ENCODE measurements around the gene CELSR1. TPM values are rescaled to one million over a fixed set of nuclear protein-coding genes. Genes with fewer than 3 reads are reported as not detected.

The CELSR1 gene
- total and polyA plus RNA-seq, 9 donors, result 0.63 to 25.2 (median 2.9) TPM

GRCh38 chr22:46361826-46362202 is 175.6 kb downstream of the CELSR1 start:
- Histone ChIP-seq H3K27me3 (no peaks in the 10 kb centered on the region), H3K9me3 (no peaks in the 10 kb centered on the region), H3K4me1 (ENCODE audit: insufficient read depth) (no peaks in the 10 kb centered on the region), H3K4me3 (no peak overlapping the region), H3K36me3 (no peaks in the 10 kb centered on the region), H3K27ac (no peak overlapping the region)
- DNase-seq, result no peak
- 56 to 68% (median 57%) methylated on average over 11 of the region's 11 CpGs for WGBS, 3 donors
- intact Hi-C loops (cut with DNase I), result loop anchor here in 2 of 4 donors (10.0 kb wide), 1 partner anchor 173 kb away; the partner anchor contains the start of gene CELSR1 (in 2 of the 2)
- TF ChIP-seq CTCF (IDR thresholded peaks at IDR 0.05) (no peak), POLR2A (IDR thresholded peaks at IDR 0.05) (no peak), EP300 (IDR thresholded peaks at IDR 0.05) (no peak)

GRCh38 chr22:46360891-46361290 is 176.5 kb downstream of the CELSR1 start:
- H3K4me3 ChIP-seq, result no peak overlapping the region
- intact Hi-C loops (cut with DNase I), result loop anchor here in 2 of 4 donors (10.0 kb wide), 1 partner anchor 174 kb away; the partner anchor contains the start of gene CELSR1 (in 2 of the 2)

GRCh38 chr22:46360097-46360496 is 177.3 kb downstream of the CELSR1 start:
- Histone ChIP-seq H3K27ac (no peak overlapping the region), H3K27me3 (no peaks in the 10 kb centered on the region), H3K4me3 (no peak overlapping the region), H3K36me3 (no peaks in the 10 kb centered on the region), H3K9me3 (no peaks in the 10 kb centered on the region), H3K4me1 (ENCODE audit: insufficient read depth) (no peaks in the 10 kb centered on the region)
- no peak for DNase-seq
- intact Hi-C loops (cut with DNase I), result loop anchor here in 2 of 4 donors (10.0 kb wide), 1 partner anchor 175 kb away; the partner anchor contains the start of gene CELSR1 (in 2 of the 2)
- TF ChIP-seq EP300 (IDR thresholded peaks at IDR 0.05), result no peak
- no peak for TF ChIP-seq POLR2A (IDR thresholded peaks at IDR 0.05)
- TF ChIP-seq CTCF (IDR thresholded peaks at IDR 0.05), result no peak
- WGBS, 3 donors, result 71 to 81% (median 72%) methylated on average over 5 of the region's 5 CpGs

More at GRCh38 chr22:46360891-46361290, 176.5 kb downstream of the CELSR1 start:
- Histone ChIP-seq H3K27me3 (no peaks in the 10 kb centered on the region), H3K4me1 (ENCODE audit: insufficient read depth) (no peaks in the 10 kb centered on the region), H3K36me3 (no peaks in the 10 kb centered on the region), H3K9me3 (no peaks in the 10 kb centered on the region), H3K27ac (no peak overlapping the region)
- no peak for DNase-seq
- 87 to 90% (median 88%) methylated on average over 10 of the region's 10 CpGs for WGBS, 3 donors
- TF ChIP-seq CTCF (IDR thresholded peaks at IDR 0.05) (no peak), EP300 (IDR thresholded peaks at IDR 0.05) (no peak), POLR2A (IDR thresholded peaks at IDR 0.05) (no peak)

GRCh38 chr22:46359362-46359761 is 178.1 kb downstream of the CELSR1 start:
- WGBS, 3 donors, result 77 to 86% (median 83%) methylated on average over 14 of the region's 14 CpGs
- H3K36me3 ChIP-seq, result no peaks in the 10 kb centered on the region

More at GRCh38 chr22:46359362-46359761, 178.1 kb downstream of the CELSR1 start:
- Histone ChIP-seq H3K9me3 (no peaks in the 10 kb centered on the region), H3K27ac (no peak overlapping the region), H3K4me3 (no peak overlapping the region), H3K27me3 (no peaks in the 10 kb centered on the region), H3K4me1 (ENCODE audit: insufficient read depth) (no peaks in the 10 kb centered on the region)
- peak in 1 of 5 donors; percentile 16 for DNase-seq
- TF ChIP-seq EP300 (IDR thresholded peaks at IDR 0.05) (no peak), POLR2A (IDR thresholded peaks at IDR 0.05) (no peak), CTCF (IDR thresholded peaks at IDR 0.05) (no peak)
- intact Hi-C loops (cut with DNase I), result loop anchor here in 1 of 4 donors (10.0 kb wide), 1 partner anchor 185 kb away; no protein-coding TSS in a partner anchor

Data from ovary (tissue), 9 donors.